HepG2 (cell line): Measurements from ENCODE around the gene MEAF6. TPM values are rescaled to one million over a fixed set of nuclear protein-coding genes. Genes with fewer than 3 reads are reported as not detected.
A peak's percentile ranks its signal among the peaks of the same experiment; 100 is the strongest.

Source experiments
- MBNL3 ChIP-seq: fragments of 250-450 bp; sonication (Bioruptor Pico); conservative IDR thresholded peaks from 2 replicates; pipeline ENCODE4 v1.8.0; 2022; ENCODE audit warnings: mild to moderate bottlenecking, inconsistent platforms
- SOX6 ChIP-seq, 2 experiments: fragments of 450-650 bp in 1 of 2; sonication (generic) in 1 of 2; formaldehyde crosslinking in 1 of 2; IDR thresholded peaks; 2 replicates each; pipeline versions ENCODE4 v1.4.0 to v1.6.1; 2017 to 2020; ENCODE audit warnings: antibody characterized with exemption in 1 of 2, mild to moderate bottlenecking in 1 of 2, missing genetic modification reagents in 1 of 2
- SYNCRIP ChIP-seq: fragments of 200-400 bp; formaldehyde crosslinking; IDR thresholded peaks from 2 replicates; pipeline ENCODE4 v1.6.1; 2018; ENCODE audit warnings: mild to moderate bottlenecking, low read depth, low read length; ENCODE audit not compliant: insufficient read depth
- YEATS2 ChIP-seq: sonication (generic); formaldehyde crosslinking; IDR thresholded peaks from 2 replicates; pipeline ENCODE4 v1.4.0; 2020; ENCODE audit warnings: missing genetic modification reagents, borderline replicate concordance
- ZNF282 ChIP-seq: fragments of 450-650 bp; IDR thresholded peaks from 2 replicates; pipeline ENCODE4 v1.6.1; 2018; ENCODE audit not compliant: partially characterized antibody
- ZNF446 ChIP-seq: sonication (generic); formaldehyde crosslinking; IDR thresholded peaks from 2 replicates; pipeline ENCODE4 v1.5.0; 2020; ENCODE audit warnings: mild to moderate bottlenecking, missing genetic modification reagents
- ZNF546 ChIP-seq: sonication (generic); formaldehyde crosslinking; conservative IDR thresholded peaks from 2 replicates; pipeline ENCODE4 v1.8.1; 2023; ENCODE audit warnings: mild to moderate bottlenecking, missing genetic modification reagents
- ZNF670 ChIP-seq: sonication (generic); formaldehyde crosslinking; IDR thresholded peaks from 2 replicates; pipeline ENCODE4 v1.8.0; 2022; ENCODE audit warnings: mild to moderate bottlenecking, missing genetic modification reagents, borderline replicate concordance
- ZNF737 ChIP-seq: sonication (generic); formaldehyde crosslinking; IDR thresholded peaks from 2 replicates; pipeline ENCODE4 v1.5.0; 2020; ENCODE audit warnings: missing genetic modification reagents, mild to moderate bottlenecking, borderline replicate concordance
- ZNF782 ChIP-seq: sonication (generic); formaldehyde crosslinking; IDR thresholded peaks from 2 replicates; pipeline ENCODE4 v1.4.0; 2020; ENCODE audit warnings: missing genetic modification reagents, mild to moderate bottlenecking, borderline replicate concordance
- polyA plus RNA-seq, 8 experiments: library from polyadenylated mRNA; depleted of rRNA in 3 of 8; stranded (reverse) in 7 of 8; unstranded in 1 of 8; fragments of >200 nt; fragmentation: Illumina TruSeq in 4 of 8; extraction: Trizol in 4 of 8; gene quantifications; 2 replicates each; pipeline versions ENCODE4 v1.2.1 to v1.2.3, GENCODE V29; 2011 to 2016; ENCODE audit warnings: low read depth in 4 of 8, missing spikeins in 1 of 8, mixed read lengths in 1 of 8; ENCODE audit not compliant: insufficient read depth in 1 of 8
- total RNA-seq, 5 experiments: library from RNA; depleted of rRNA; stranded (reverse); fragments of >200 nt; fragmentation: Illumina TruSeq; extraction: Trizol; gene quantifications; 2 replicates each; pipeline ENCODE4 v1.2.3, GENCODE V29; 2016; ENCODE audit warnings: low read depth in 1 of 5
- TF ChIP-seq, protein P1 (sequence below): sonication (generic); formaldehyde crosslinking; IDR thresholded peaks from 2 replicates; pipeline ENCODE4 v1.5.0; 2020; ENCODE audit warnings: mild to moderate bottlenecking, missing genetic modification reagents, borderline replicate concordance
- TF ChIP-seq, protein P2 (sequence below): sonication (generic); formaldehyde crosslinking; IDR thresholded peaks from 2 replicates; pipeline ENCODE4 v1.8.1; 2022; ENCODE audit warnings: low read depth, mild to moderate bottlenecking, missing genetic modification reagents
- TF ChIP-seq, protein P3 (sequence below): sonication (generic); formaldehyde crosslinking; IDR thresholded peaks from 2 replicates; pipeline ENCODE4 v1.4.0; 2020; ENCODE audit warnings: missing genetic modification reagents

The MEAF6 gene
- total and polyA plus RNA-seq, 2 of the 13 experiments (the other 11 are each of a cell fraction or from before 2014, with no cell fraction given), result 29.5 to 45.6 TPM

DNA sequence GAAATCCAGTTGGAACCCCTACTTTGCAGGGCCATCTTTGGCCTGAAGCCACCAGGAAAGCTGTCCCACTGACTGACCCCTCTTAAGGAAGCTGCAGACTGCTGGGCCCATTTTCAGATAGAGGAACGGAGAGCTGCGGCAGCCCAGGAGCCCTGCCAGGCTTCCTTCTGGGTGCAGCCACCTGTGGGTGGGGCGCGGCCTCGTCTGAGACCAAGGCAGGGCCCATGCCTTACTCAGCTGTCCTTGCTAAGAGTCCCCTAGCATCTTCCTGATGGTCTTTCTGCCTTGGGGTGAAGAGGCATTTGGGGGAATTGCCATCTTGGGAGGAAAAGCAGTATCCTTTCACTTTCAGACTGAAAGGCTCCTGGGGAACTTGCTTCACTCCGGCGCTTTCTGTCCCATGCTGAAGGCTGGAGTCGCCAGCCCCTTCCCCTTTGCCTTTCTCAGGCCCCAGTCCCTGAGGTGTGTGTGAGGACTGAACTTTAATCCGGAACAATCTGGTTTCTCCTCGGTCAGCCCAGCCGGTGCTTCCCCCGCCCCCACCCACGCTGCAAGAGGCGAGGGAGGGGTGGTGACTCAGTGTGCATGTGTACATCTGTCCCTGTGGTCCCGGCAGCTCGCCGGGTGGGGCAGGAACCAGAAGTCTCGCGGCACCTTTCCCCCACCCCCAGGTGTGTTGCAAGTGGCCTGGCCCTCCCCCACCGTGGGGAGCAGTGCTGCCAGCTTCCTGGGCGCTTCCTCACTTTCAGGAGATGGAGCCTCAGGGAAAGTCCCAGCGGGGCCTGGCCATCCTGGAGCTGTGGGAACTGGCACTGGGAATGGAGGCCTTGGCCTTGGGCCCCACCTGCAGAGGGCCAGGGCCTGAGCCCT, 35.1 kb downstream of the MEAF6 start (continued):
- TF ChIP-seq, protein P1, sequence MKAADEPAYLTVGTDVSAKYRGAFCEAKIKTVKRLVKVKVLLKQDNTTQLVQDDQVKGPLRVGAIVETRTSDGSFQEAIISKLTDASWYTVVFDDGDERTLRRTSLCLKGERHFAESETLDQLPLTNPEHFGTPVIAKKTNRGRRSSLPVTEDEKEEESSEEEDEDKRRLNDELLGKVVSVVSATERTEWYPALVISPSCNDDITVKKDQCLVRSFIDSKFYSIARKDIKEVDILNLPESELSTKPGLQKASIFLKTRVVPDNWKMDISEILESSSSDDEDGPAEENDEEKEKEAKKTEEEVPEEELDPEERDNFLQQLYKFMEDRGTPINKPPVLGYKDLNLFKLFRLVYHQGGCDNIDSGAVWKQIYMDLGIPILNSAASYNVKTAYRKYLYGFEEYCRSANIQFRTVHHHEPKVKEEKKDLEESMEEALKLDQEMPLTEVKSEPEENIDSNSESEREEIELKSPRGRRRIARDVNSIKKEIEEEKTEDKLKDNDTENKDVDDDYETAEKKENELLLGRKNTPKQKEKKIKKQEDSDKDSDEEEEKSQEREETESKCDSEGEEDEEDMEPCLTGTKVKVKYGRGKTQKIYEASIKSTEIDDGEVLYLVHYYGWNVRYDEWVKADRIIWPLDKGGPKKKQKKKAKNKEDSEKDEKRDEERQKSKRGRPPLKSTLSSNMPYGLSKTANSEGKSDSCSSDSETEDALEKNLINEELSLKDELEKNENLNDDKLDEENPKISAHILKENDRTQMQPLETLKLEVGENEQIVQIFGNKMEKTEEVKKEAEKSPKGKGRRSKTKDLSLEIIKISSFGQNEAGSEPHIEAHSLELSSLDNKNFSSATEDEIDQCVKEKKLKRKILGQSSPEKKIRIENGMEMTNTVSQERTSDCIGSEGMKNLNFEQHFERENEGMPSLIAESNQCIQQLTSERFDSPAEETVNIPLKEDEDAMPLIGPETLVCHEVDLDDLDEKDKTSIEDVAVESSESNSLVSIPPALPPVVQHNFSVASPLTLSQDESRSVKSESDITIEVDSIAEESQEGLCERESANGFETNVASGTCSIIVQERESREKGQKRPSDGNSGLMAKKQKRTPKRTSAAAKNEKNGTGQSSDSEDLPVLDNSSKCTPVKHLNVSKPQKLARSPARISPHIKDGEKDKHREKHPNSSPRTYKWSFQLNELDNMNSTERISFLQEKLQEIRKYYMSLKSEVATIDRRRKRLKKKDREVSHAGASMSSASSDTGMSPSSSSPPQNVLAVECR (CRISPR knock-in tag), result peak; percentile 93; the same call in 1 of the 2 replicates
- TF ChIP-seq SOX6 (IDR thresholded peaks at IDR 0.05) (no peak), SOX6 (CRISPR knock-in tag; IDR thresholded peaks at IDR 0.05) (peak; percentile 67; the same call in 1 of the 2 replicates), ZNF670 (CRISPR knock-in tag) (no peak), YEATS2 (CRISPR knock-in tag) (peak; percentile 87), ZNF282 (no peak), ZNF446 (no peak), ZNF782 (CRISPR knock-in tag) (0 out of 2 replicates have a peak, but pooled peaks have one; percentile 40), SYNCRIP (no peak), ZNF737 (CRISPR knock-in tag) (no peak), ZNF546 (no peak), MBNL3 (CRISPR knock-in tag) (no peak)
- TF ChIP-seq, protein P2, sequence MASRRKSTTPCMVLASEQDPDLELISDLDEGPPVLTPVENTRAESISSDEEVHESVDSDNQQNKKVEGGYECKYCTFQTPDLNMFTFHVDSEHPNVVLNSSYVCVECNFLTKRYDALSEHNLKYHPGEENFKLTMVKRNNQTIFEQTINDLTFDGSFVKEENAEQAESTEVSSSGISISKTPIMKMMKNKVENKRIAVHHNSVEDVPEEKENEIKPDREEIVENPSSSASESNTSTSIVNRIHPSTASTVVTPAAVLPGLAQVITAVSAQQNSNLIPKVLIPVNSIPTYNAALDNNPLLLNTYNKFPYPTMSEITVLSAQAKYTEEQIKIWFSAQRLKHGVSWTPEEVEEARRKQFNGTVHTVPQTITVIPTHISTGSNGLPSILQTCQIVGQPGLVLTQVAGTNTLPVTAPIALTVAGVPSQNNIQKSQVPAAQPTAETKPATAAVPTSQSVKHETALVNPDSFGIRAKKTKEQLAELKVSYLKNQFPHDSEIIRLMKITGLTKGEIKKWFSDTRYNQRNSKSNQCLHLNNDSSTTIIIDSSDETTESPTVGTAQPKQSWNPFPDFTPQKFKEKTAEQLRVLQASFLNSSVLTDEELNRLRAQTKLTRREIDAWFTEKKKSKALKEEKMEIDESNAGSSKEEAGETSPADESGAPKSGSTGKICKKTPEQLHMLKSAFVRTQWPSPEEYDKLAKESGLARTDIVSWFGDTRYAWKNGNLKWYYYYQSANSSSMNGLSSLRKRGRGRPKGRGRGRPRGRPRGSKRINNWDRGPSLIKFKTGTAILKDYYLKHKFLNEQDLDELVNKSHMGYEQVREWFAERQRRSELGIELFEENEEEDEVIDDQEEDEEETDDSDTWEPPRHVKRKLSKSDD (CRISPR knock-in tag), result peak; percentile 45; the same call in 1 of the 2 replicates
- TF ChIP-seq, protein P3, sequence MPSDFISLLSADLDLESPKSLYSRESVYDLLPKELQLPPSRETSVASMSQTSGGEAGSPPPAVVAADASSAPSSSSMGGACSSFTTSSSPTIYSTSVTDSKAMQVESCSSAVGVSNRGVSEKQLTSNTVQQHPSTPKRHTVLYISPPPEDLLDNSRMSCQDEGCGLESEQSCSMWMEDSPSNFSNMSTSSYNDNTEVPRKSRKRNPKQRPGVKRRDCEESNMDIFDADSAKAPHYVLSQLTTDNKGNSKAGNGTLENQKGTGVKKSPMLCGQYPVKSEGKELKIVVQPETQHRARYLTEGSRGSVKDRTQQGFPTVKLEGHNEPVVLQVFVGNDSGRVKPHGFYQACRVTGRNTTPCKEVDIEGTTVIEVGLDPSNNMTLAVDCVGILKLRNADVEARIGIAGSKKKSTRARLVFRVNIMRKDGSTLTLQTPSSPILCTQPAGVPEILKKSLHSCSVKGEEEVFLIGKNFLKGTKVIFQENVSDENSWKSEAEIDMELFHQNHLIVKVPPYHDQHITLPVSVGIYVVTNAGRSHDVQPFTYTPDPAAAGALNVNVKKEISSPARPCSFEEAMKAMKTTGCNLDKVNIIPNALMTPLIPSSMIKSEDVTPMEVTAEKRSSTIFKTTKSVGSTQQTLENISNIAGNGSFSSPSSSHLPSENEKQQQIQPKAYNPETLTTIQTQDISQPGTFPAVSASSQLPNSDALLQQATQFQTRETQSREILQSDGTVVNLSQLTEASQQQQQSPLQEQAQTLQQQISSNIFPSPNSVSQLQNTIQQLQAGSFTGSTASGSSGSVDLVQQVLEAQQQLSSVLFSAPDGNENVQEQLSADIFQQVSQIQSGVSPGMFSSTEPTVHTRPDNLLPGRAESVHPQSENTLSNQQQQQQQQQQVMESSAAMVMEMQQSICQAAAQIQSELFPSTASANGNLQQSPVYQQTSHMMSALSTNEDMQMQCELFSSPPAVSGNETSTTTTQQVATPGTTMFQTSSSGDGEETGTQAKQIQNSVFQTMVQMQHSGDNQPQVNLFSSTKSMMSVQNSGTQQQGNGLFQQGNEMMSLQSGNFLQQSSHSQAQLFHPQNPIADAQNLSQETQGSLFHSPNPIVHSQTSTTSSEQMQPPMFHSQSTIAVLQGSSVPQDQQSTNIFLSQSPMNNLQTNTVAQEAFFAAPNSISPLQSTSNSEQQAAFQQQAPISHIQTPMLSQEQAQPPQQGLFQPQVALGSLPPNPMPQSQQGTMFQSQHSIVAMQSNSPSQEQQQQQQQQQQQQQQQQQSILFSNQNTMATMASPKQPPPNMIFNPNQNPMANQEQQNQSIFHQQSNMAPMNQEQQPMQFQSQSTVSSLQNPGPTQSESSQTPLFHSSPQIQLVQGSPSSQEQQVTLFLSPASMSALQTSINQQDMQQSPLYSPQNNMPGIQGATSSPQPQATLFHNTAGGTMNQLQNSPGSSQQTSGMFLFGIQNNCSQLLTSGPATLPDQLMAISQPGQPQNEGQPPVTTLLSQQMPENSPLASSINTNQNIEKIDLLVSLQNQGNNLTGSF, result no peak
